GM23338 (cell line): ENCODE measurements around the gene ZNF202. TPM values are rescaled to one million over a fixed set of nuclear protein-coding genes. Genes with fewer than 3 reads are reported as not detected.

Experiments used
- ATAC-seq: fragments of 200-7000 bp; cut with Tn5 transposase; 3 replicates; pipeline ENCODE4 v1.9.1; 2020
- DNase-seq: peaks from one replicate; pipeline ENCODE4 v3.0.0-alpha.2; 2015; ENCODE audit warnings: low spot score
- H2AFZ ChIP-seq: fragments of 200-600 bp; sonication (generic); 2 replicates; pipeline ENCODE4 v1.8.0; 2016; ENCODE audit warnings: antibody characterized with exemption, mild to moderate bottlenecking, moderate library complexity
- H3F3A ChIP-seq: fragments of 200-600 bp; sonication (generic); replicated peaks from 2 replicates; pipeline ENCODE4 v1.8.0; 2017; ENCODE audit warnings: antibody characterized with exemption, mixed run types, low read depth
- H3K27ac ChIP-seq: fragments of 200-600 bp; sonication (generic); 2 replicates; pipeline ENCODE4 v1.6.1; 2016; ENCODE audit warnings: low read depth
- H3K27me3 ChIP-seq: fragments of 200-600 bp; sonication (generic); 2 replicates; pipeline ENCODE4 v1.8.0; 2016; ENCODE audit warnings: mild to moderate bottlenecking, mixed run types, moderate library complexity; ENCODE audit not compliant: insufficient read depth
- H3K36me3 ChIP-seq: fragments of 200-600 bp; sonication (generic); 2 replicates; pipeline ENCODE4 v1.8.0; 2016; ENCODE audit warnings: mild to moderate bottlenecking; ENCODE audit not compliant: insufficient read depth
- H3K4me1 ChIP-seq: fragments of 200-600 bp; sonication (generic); 2 replicates; pipeline ENCODE4 v1.8.0; 2016; ENCODE audit warnings: mild to moderate bottlenecking, moderate library complexity; ENCODE audit not compliant: insufficient read depth
- H3K4me2 ChIP-seq: fragments of 200-600 bp; sonication (generic); 2 replicates; pipeline ENCODE4 v1.7.1; 2017; ENCODE audit warnings: mixed run types
- H3K4me3 ChIP-seq: fragments of 200-600 bp; sonication (generic); 2 replicates; pipeline ENCODE4 v1.6.1; 2016; ENCODE audit warnings: mixed run types
- H3K79me2 ChIP-seq: fragments of 200-600 bp; sonication (generic); replicated peaks from 2 replicates; pipeline ENCODE4 v1.8.0; 2017; ENCODE audit warnings: mild to moderate bottlenecking; ENCODE audit not compliant: insufficient read depth
- H3K9me2 ChIP-seq: fragments of 200-600 bp; sonication (generic); 2 replicates; pipeline ENCODE4 v1.8.0; 2017; ENCODE audit not compliant: insufficient read depth
- H4K20me1 ChIP-seq: fragments of 200-600 bp; sonication (generic); replicated peaks from 2 replicates; pipeline ENCODE4 v1.8.0; 2017; ENCODE audit warnings: mild to moderate bottlenecking; ENCODE audit not compliant: insufficient read depth
- H3K27ac Mint-ChIP-seq: 2 replicates; pipeline ENCODE4 v1.8.0; 2020; ENCODE audit warnings: inconsistent platforms, mild to moderate bottlenecking, moderate library complexity, mixed read lengths
- H3K27me3 Mint-ChIP-seq: 3 replicates; pipeline ENCODE4 v1.8.0; 2022; ENCODE audit warnings: low read depth, mild to moderate bottlenecking, moderate library complexity, mixed read lengths, inconsistent platforms; ENCODE audit not compliant: insufficient read depth, poor library complexity
- H3K36me3 Mint-ChIP-seq: 3 replicates; pipeline ENCODE4 v1.8.0; 2021; ENCODE audit warnings: low read depth, mild to moderate bottlenecking, inconsistent platforms, moderate library complexity, mixed read lengths
- H3K4me1 Mint-ChIP-seq: 3 replicates; pipeline ENCODE4 v1.8.0; 2020; ENCODE audit warnings: mild to moderate bottlenecking, inconsistent platforms, mixed read lengths
- H3K4me3 Mint-ChIP-seq: 3 replicates; pipeline ENCODE4 v1.8.0; 2021; ENCODE audit warnings: moderate library complexity, mild to moderate bottlenecking, inconsistent platforms, mixed read lengths
- H3K9me3 Mint-ChIP-seq: 3 replicates; pipeline ENCODE4 v1.8.0; 2020; ENCODE audit warnings: moderate library complexity, mild to moderate bottlenecking, inconsistent platforms, mixed read lengths
- NANOG ChIP-seq: IDR thresholded peaks from 2 replicates; pipeline ENCODE4 v1.6.1; 2016; ENCODE audit warnings: antibody characterized with exemption, borderline replicate concordance
- POLR2AphosphoS5 ChIP-seq: IDR thresholded peaks from 2 replicates; pipeline ENCODE4 v1.6.1; 2016; ENCODE audit warnings: antibody characterized with exemption, low read depth
- REST ChIP-seq: IDR thresholded peaks from one replicate; pipeline ENCODE4 v1.6.1; 2018; ENCODE audit warnings: antibody characterized with exemption; ENCODE audit not compliant: unreplicated experiment
- STAT1 ChIP-seq: IDR thresholded peaks from one replicate; pipeline ENCODE4 v1.6.1; 2016; ENCODE audit warnings: antibody characterized with exemption; ENCODE audit not compliant: unreplicated experiment
- polyA plus RNA-seq: library from polyadenylated mRNA; unstranded; fragments of >200 nt; fragmentation: Nextera tagmentation; extraction: Ambion mirVana; gene quantifications from 2 replicates; pipeline ENCODE4 v1.2.1, GENCODE V29; 2016
- total RNA-seq: library from RNA; depleted of rRNA; stranded (reverse); fragments of >200 nt; shearing (Covaris generic); gene quantifications from 2 replicates; pipeline ENCODE4 v1.2.3, GENCODE V29; 2014
- TF ChIP-seq, protein P1 (sequence below): fragments of 250-450 bp; sonication (Bioruptor Pico); IDR thresholded peaks from 2 replicates; pipeline ENCODE4 v1.5.0; 2020; ENCODE audit warnings: mild to moderate bottlenecking, moderate library complexity

Gene ZNF202
- total and polyA plus RNA-seq, 2 experiments from 2014 or later = 18.2 to 36.7 TPM

DNA sequence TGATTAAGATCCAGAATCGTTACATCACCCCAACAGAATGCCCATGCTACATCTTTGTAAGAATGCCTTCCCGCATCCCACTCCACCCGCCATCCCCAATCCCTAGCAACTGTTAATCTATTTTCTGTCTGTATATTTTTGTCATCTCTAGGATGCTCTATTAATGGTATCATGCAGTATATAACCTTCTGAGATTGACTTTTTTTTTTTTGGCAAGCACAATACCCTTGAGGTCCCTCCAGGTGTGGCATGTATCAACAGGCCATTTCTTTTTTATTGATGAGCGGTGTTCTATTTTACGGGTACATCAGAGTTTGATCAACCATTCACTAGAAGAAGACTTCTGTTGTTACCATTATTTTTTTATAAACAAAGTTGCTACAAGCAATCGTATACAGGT lies 56.9 kb downstream of the ZNF202 start:
- Histone ChIP-seq H3F3A (no peaks in the 10 kb centered on the region), H3K36me3 (no peaks in the 10 kb centered on the region), H3K4me2 (no peak overlapping the region), H2AFZ (no peak overlapping the region), H3K79me2 (no peaks in the 10 kb centered on the region), H3K27me3 (no peaks in the 10 kb centered on the region), H3K4me1 (no peaks in the 10 kb centered on the region; the same call in 1 of the 2 replicates), H3K9me2 (no peaks in the 10 kb centered on the region), H4K20me1 (no peaks in the 10 kb centered on the region), H3K27ac (no peak overlapping the region), H3K4me3 (no peak overlapping the region)
- Mint-ChIP-seq H3K27ac (no peak overlapping the region), H3K9me3 (no peaks in the 10 kb centered on the region), H3K36me3 (no peaks in the 10 kb centered on the region), H3K4me3 (no peak overlapping the region), H3K4me1 (peaks cover 11% of the 10 kb centered on the region; the same call in 2 of the 3 replicates), H3K27me3 (peaks cover 5% of the 10 kb centered on the region)
- ATAC-seq (no peak), DNase-seq (no peak)
- TF ChIP-seq REST (no peak), STAT1 (no peak), NANOG (no peak), POLR2AphosphoS5 (no peak)
- TF ChIP-seq, protein P1, sequence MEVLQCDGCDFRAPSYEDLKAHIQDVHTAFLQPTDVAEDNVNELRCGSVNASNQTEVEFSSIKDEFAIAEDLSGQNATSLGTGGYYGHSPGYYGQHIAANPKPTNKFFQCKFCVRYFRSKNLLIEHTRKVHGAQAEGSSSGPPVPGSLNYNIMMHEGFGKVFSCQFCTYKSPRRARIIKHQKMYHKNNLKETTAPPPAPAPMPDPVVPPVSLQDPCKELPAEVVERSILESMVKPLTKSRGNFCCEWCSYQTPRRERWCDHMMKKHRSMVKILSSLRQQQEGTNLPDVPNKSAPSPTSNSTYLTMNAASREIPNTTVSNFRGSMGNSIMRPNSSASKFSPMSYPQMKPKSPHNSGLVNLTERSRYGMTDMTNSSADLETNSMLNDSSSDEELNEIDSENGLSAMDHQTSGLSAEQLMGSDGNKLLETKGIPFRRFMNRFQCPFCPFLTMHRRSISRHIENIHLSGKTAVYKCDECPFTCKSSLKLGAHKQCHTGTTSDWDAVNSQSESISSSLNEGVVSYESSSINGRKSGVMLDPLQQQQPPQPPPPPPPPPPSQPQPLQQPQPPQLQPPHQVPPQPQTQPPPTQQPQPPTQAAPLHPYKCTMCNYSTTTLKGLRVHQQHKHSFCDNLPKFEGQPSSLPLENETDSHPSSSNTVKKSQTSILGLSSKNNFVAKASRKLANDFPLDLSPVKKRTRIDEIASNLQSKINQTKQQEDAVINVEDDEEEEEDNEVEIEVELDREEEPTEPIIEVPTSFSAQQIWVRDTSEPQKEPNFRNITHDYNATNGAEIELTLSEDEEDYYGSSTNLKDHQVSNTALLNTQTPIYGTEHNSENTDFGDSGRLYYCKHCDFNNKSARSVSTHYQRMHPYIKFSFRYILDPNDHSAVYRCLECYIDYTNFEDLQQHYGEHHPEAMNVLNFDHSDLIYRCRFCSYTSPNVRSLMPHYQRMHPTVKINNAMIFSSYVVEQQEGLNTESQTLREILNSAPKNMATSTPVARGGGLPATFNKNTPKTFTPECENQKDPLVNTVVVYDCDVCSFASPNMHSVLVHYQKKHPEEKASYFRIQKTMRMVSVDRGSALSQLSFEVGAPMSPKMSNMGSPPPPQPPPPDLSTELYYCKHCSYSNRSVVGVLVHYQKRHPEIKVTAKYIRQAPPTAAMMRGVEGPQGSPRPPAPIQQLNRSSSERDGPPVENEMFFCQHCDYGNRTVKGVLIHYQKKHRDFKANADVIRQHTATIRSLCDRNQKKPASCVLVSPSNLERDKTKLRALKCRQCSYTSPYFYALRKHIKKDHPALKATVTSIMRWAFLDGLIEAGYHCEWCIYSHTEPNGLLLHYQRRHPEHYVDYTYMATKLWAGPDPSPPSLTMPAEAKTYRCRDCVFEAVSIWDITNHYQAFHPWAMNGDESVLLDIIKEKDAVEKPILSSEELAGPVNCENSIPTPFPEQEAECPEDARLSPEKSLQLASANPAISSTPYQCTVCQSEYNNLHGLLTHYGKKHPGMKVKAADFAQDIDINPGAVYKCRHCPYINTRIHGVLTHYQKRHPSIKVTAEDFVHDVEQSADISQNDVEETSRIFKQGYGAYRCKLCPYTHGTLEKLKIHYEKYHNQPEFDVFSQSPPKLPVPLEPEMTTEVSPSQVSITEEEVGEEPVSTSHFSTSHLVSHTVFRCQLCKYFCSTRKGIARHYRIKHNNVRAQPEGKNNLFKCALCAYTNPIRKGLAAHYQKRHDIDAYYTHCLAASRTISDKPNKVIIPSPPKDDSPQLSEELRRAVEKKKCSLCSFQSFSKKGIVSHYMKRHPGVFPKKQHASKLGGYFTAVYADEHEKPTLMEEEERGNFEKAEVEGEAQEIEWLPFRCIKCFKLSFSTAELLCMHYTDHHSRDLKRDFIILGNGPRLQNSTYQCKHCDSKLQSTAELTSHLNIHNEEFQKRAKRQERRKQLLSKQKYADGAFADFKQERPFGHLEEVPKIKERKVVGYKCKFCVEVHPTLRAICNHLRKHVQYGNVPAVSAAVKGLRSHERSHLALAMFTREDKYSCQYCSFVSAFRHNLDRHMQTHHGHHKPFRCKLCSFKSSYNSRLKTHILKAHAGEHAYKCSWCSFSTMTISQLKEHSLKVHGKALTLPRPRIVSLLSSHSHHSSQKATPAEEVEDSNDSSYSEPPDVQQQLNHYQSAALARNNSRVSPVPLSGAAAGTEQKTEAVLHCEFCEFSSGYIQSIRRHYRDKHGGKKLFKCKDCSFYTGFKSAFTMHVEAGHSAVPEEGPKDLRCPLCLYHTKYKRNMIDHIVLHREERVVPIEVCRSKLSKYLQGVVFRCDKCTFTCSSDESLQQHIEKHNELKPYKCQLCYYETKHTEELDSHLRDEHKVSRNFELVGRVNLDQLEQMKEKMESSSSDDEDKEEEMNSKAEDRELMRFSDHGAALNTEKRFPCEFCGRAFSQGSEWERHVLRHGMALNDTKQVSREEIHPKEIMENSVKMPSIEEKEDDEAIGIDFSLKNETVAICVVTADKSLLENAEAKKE = no peak
